PC-3 (cell line): ENCODE results near the gene ARHGAP28.

Source experiments
- CTCF ChIP-seq: fragments of 300-600 bp; sonication (generic); conservative IDR thresholded peaks from 2 replicates; pipeline ENCODE4 v1.5.1; 2017; ENCODE audit warnings: antibody characterized with exemption, low read depth, mild to moderate bottlenecking, low read length
- EZH2 ChIP-seq: fragments of 300-600 bp; sonication (generic); IDR thresholded peaks from one replicate; pipeline ENCODE4 v1.6.1; 2017; ENCODE audit warnings: antibody characterized with exemption, mild to moderate bottlenecking, low read length; ENCODE audit not compliant: unreplicated experiment

- TF ChIP-seq CTCF: no peak
- TF ChIP-seq EZH2: no peak
These were observed 210.9 kb downstream of the ARHGAP28 start for GRCh38 chr18:6940451-6940850.
